Limb (tissue), 2 donors: ENCODE data around the gene INPP5D.
"Not testable (repeated sequence)": the region's sequence is repeated elsewhere in the genome, so short reads cannot be mapped to it uniquely, and the experiment has no call there.

Experiments used
- DNase-seq, 2 donors: peaks; one replicate each; pipeline ENCODE4 v3.0.0-alpha.2; 2016; ENCODE audit errors: extremely low spot score in 2 of 2

The INPP5D gene

GRCh38 chr2:233141901-233142300 lies 81.8 kb downstream of the INPP5D start:
- no peak for DNase-seq

GRCh38 chr2:233142355-233142897 lies 82.3 kb downstream of the INPP5D start:
- no peak for DNase-seq

- DNase-seq: no peak
These were observed 83.7 kb downstream of the INPP5D start for GRCh38 chr2:233143700-233144331.

GRCh38 chr2:233145726-233146125 lies 85.6 kb downstream of the INPP5D start:
- no peak for DNase-seq

- no peak for DNase-seq
These were observed 86.1 kb downstream of the INPP5D start for GRCh38 chr2:233146194-233146593.

GRCh38 chr2:233147136-233147828 lies 87.1 kb downstream of the INPP5D start:
- DNase-seq: no peak

GRCh38 chr2:233147829-233148167 lies 87.7 kb downstream of the INPP5D start:
- no peak for DNase-seq

GRCh38 chr2:233148354-233148753 lies 88.2 kb downstream of the INPP5D start:
- no peak for DNase-seq

- peak; percentile 44 to 64 for DNase-seq
These were observed 92.4 kb downstream of the INPP5D start for GRCh38 chr2:233152541-233152940.

- DNase-seq: no peak
These were observed 93.1 kb downstream of the INPP5D start for GRCh38 chr2:233153146-233153798.

GRCh38 chr2:233156001-233156400 lies 95.9 kb downstream of the INPP5D start:
- no peak for DNase-seq

- DNase-seq: not testable (repeated sequence)
These were observed 96.3 kb downstream of the INPP5D start for GRCh38 chr2:233156461-233156860.

GRCh38 chr2:233161730-233162129 lies 101.6 kb downstream of the INPP5D start:
- no peak for DNase-seq

- DNase-seq: no peak
These were observed 102.6 kb downstream of the INPP5D start for GRCh38 chr2:233162770-233163169.

GRCh38 chr2:233163486-233164103 lies 103.5 kb downstream of the INPP5D start:
- peak in 1 of 2 donors; percentile 23 for DNase-seq

- DNase-seq: no peak
These were observed 104.0 kb downstream of the INPP5D start for GRCh38 chr2:233164128-233164635.

- no peak for DNase-seq
These were observed 104.8 kb downstream of the INPP5D start for GRCh38 chr2:233164967-233165366.

- DNase-seq: no peak
These were observed 105.4 kb downstream of the INPP5D start for GRCh38 chr2:233165543-233165894.

GRCh38 chr2:233165895-233166661 lies 105.9 kb downstream of the INPP5D start:
- DNase-seq: no peak

GRCh38 chr2:233168445-233168844 lies 108.3 kb downstream of the INPP5D start:
- no peak for DNase-seq

GRCh38 chr2:233168919-233169318 lies 108.8 kb downstream of the INPP5D start:
- no peak for DNase-seq
